NCI-H748 (cell line): ENCODE data around the gene SH3BGRL3.

Source experiments
- DNase-seq: peaks from one replicate; lab custom pipeline; 2025; ENCODE audit not compliant: unreplicated experiment; lab: John Stamatoyannopoulos, UW

The SH3BGRL3 gene

DNA sequence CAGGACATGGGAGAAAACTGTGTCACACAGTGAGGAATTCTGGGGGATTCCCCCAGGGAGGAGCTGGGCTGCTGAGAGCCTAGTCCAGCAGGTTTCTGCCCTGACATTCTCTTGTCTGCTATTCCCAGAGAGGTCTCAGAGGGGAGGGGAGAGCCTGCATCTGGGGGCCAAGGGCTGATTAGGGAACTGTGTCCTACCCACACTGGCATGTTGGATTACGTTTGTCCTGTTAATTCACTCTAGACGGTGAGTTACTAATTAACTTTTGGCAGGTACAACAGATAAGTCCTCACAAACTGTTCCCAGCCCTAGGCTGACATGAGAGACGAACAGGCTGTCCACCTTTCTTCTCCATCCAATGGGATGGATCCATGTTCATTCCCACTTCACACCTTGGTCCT lies 2.6 kb upstream of the SH3BGRL3 start:
- no peak for DNase-seq

- no peak for DNase-seq
These were observed 2.2 kb upstream of the SH3BGRL3 start for GRCh38 chr1:26277719-26278118.

DNA sequence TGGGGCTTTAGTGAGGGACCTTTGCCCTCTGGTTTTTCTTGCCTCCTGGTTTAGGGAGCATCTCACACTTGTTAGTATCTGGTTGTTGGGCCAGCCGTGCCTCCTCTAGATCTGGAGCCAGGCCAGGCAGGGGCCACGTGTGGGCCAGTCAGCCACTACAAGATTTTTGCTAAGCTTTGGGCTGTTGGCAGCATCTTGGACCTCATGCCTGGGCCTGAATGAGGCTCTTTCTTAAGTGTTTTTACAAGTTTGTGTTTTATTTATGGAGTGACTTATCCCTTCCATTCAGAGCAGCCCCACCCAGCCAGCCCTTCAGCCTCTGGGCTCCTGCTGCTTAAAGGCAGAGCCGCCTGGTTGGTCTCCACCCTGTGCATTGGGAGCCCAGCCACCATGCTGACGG lies 1.6 kb upstream of the SH3BGRL3 start:
- no peak for DNase-seq

- no peak for DNase-seq
These were observed 996 bp upstream of the SH3BGRL3 start for GRCh38 chr1:26278724-26279455.

DNA sequence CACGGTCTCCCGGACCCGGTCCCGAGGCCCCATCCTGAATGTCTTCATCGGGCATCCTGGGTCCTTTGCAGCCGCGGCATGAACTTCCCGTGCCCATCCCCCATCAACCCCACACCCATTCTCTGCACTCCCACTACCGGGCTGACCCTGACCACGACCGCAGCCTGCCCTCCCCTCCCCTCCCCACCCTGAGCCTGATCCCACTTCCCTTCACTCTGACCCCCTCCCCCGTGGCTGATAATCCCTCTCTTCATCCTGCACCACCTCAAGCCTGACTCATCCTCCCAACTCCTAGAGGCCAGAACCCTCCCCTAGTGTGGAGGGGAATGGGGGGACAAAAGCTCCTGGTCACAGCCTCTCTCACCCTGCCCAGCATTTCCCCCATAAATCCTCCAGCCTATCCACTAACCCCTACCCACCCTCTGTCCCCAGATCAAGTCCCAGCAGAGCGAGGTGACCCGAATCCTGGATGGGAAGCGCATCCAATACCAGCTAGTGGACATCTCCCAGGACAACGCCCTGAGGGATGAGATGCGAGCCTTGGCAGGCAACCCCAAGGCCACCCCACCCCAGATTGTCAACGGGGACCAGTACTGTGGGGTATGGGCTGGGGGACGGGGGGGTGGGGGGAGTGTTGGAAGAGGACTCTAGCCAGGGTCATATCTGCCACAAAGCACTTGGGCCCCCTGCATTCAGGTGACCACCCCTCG lies 602 bp downstream of the SH3BGRL3 start:
- no peak for DNase-seq

DNA sequence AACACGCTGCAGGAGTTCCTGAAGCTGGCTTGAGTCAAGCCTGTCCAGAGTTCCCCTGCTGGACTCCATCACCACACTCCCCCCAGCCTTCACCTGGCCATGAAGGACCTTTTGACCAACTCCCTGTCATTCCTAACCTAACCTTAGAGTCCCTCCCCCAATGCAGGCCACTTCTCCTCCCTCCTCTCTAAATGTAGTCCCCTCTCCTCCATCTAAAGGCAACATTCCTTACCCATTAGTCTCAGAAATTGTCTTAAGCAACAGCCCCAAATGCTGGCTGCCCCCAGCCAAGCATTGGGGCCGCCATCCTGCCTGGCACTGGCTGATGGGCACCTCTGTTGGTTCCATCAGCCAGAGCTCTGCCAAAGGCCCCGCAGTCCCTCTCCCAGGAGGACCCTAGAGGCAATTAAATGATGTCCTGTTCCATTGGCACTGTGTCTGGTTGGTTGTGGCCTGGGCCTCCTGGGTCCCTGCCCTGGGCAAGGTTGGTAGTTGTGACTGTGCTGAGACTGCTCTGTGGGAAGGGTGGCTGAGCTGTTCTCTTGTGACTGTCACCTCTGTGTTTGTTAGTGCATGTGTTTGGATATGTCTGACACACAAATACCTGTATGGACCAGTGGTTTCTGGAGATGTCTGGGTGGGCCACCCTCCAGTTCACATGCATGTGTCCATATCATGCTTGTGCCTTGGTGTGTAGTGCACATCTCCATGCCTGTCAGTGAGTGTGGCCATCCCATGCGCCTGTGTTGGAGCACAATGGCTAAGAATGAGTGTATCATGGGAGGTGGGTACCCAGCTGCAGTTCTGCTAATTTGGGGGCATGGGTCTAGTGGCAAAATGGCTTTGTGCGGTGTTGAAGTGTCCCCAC lies 1.4 kb downstream of the SH3BGRL3 start:
- DNase-seq, result no peak

GRCh38 chr1:26281971-26282370 lies 2.1 kb downstream of the SH3BGRL3 start:
- DNase-seq, result peak; percentile 13

DNA sequence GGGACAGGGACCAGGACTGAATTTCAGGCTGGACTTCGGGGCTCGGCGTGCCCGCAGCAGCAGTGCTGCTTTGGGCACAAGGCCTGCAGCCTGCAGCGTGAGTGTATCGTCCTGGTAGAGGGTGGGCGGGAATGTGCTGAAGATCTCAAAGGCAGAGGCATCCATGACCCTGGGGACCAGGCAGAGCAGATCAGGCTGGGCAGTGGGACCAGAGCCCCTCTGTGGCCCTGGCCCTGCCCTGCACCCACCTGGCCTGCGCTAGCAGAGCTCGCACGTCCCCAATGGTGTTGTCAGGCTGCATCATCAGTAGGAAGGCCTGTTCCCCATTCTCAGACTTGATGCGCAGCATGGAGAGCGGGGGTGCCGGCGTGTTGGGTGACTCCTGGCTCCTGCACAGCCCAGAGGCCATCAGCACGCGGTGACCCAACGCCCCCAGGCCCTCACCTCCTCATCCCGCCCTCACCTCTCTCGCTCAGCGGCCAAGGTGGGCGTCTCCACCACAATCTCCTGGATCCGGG lies 2.6 kb downstream of the SH3BGRL3 start:
- no peak for DNase-seq

DNA sequence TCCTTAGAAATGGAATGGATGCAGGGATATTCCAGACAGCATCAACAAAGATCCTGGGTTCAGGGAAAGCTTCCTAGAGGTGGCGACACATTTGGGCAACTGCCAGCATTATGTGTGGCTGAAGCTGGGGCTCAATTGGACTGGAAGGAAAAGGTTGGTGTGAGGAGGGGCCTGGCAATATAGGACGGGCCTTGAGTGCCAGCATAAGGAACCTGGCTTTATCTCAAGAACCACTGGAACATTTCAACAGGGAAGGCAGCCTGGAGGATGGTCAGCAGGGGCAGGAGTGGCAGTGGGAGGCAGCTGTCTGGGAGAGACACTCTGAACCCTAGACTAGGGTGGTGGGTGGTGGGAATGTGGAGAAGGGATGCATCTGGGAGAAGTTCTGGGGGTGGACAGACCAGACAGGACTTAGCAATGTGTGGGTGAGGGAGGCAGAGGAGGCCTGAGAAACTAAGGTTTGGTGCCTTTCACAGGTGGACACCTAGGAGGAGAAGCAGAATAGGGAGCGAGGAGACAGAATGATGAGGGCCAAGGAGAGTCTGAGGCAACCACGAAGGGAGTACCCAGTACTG lies 3.5 kb downstream of the SH3BGRL3 start:
- no peak for DNase-seq

GRCh38 chr1:26283871-26284596 lies 4.1 kb downstream of the SH3BGRL3 start:
- no peak for DNase-seq

GRCh38 chr1:26284597-26285347 lies 4.9 kb downstream of the SH3BGRL3 start:
- DNase-seq, result peak; percentile 37

DNA sequence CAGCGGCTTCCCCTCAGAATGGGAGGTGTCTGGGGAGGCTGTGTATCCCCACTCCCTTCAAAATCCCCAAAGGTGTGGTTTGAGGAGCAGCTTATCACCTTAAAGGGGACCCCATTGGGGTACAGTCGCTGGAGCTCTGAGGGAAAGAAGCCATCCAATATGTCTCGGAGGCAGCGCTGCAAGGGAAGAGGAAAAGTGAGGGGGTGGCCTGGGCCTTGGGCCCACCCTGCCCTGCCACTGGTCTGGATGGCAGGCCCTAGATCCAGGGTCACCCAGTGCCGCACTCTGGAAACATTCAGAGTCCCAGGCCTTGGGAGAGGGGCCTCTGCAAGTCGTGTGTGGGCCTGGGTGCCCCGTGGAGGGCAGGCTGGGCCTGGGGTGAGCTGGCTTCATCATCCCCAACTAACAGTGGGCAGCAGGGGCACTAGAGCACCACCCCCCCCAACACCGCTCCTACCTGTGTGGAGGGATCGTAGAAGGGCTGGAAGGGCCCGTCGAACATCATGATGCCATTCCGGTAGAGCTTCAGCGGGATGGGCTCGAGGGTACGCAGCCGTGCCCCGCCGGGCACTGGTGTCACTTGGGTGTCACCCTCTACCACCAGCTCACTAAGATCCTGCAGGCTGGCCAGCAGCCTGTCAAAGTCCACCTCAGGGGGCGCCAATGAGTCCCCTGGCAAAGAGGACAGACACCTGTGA lies 5.6 kb downstream of the SH3BGRL3 start:
- peak; percentile 21 for DNase-seq

GRCh38 chr1:26286064-26286416 lies 6.2 kb downstream of the SH3BGRL3 start:
- no peak for DNase-seq

DNA sequence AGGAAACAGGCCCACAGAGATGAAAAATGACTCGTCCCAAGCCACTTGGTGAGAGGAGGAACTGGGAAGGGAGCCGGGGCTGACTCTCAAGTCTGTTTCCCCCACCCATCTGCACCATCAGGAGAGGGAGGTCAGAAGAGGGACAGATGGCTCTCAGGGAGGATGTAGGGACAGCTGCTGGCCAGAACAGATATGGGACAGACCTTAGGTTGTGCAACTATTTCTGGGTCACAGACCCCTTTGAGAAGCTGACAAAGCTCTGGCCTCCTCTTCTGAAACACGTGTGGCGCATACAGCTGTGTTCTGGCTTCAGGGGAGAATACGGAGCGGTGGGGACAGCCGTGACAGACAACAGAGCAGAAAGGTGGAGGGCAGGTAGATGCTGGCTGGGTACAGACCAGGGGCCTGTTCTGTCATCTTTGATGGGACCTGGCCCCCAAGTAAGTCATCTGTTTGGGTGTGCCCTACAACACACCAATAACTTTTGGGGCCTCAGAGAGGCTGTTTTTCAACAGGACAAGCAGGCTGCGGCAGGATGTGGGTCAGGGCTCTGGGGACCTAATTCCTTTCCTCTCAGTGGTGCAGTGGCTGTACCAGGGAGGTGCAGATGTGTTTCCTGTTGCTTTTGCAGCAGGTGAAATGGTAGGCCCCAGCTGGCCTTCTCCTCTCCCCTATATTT lies 7.3 kb downstream of the SH3BGRL3 start:
- no peak for DNase-seq

- DNase-seq, result no peak
These were observed 7.9 kb downstream of the SH3BGRL3 start for GRCh38 chr1:26287811-26288210.

DNA sequence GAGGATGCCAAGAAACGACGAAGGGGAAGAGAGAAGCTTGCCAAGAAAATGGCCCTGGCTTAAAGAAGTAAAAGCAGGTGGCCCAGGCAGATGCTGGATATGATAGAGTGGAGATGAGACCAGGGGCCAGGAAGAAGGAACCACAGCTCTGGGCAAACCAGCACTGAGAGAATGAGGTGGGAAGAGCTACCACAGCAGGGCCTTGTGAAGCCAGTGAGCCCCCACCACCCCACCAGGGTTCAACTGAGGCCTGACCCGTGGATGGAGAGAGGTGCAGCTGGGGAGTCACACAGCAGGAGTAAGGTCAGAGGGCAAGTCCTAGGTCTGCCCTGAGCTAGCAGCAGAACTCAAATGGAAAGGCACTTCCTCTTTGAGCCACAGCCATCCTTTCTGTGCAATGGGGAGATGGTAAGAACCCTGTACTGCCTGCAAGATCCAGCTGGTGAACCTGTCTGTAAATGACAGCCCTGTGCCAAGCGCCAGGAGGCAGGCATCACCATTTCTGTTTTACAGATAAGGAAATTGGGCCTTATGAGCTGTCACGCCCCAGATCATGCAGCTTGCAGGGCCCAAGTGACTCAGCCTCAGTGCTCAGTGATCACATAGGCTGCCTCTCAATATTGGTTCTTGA lies 8.5 kb downstream of the SH3BGRL3 start:
- DNase-seq, result no peak

DNA sequence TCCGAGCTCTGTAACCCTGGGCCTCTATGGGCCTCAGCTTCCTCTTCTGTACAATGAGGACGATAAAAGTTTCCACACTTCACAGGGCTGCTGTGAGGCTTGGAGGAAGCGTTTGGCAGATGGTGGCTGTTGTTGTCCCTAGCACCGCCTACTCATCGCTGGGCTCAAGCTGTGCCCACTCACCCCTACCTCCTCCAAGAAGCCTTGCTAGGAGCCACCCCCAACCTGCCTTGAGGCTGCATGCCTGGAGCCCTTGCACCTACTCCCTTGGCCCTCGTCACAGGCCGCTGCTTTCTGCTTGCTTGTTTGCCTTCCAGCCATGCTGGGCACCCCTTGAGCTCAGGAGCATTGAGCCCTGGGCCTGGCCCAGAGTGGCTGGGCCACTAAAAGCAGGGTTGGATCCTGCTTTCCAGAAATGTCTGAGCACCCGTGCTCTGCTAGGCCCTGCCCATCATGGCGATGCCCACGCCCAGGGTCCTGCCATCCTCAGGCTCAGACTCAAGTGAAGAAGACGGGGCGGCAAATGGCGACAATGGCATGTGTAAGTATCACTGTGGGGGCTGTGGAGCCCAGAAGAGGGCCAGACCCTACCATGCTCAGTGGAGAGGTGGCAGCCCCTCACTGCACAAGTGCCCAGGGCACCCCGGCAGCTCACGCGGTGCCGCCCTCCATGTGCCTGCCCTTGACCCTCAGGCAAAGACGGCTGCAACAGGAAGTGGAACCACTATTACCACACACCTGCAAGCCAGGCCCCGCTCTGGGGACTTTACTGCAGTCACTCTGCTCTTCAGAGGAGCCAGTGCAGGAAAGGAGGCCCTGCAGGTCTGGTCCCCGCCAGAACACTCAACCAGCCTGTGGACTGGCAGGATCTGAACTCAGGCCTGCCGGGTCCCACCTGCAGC lies 9.5 kb downstream of the SH3BGRL3 start:
- DNase-seq, result no peak
